GM10847 (cell line): Measurements from ENCODE around the gene OR51B4.

ENCODE experiments used
- POLR2A ChIP-seq: IDR thresholded peaks from 2 replicates; pipeline ENCODE4 v1.6.1; 2011; ENCODE audit not compliant: insufficient read length; ENCODE audit errors: extremely low read depth

Gene OR51B4

DNA sequence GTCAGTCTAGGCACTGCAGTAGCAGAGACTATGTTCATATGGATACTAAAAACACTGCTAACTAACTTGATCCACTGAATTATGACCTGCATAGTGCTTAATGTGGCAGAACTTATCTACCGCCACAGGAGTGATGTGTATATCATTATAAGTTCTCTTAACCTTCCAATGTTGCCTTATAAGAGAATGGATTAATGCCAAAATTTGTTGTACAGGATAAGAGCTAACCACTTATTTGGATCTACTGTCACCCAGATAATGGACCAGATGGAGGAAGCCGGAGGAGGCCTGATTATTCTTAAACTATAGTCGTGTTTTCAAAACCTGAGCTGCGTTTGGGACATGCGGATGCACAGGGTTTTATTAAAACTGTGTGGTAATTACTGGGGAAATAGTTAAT is 1.9 kb upstream of the OR51B4 start:
- TF ChIP-seq POLR2A, result no peak

DNA sequence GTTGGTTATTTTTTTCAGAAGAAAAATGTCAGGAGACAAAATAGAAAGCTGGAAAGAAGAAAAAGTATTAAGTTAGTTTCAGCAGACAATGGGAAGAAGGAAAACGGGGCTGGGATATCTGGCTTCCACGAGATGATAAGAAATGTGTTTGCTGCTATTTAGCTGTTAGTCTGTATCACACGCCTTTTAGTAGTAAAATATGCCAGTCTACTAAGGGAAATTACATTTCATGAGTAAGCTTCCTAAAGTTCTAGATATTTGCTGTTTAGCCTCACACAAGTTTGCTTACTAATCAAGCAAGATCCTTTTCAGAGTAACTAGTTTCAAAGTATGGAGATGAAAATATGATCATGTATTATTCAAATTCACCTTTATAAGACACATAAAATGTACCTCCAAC is 1.5 kb downstream of the OR51B4 start:
- TF ChIP-seq POLR2A, result no peak

DNA sequence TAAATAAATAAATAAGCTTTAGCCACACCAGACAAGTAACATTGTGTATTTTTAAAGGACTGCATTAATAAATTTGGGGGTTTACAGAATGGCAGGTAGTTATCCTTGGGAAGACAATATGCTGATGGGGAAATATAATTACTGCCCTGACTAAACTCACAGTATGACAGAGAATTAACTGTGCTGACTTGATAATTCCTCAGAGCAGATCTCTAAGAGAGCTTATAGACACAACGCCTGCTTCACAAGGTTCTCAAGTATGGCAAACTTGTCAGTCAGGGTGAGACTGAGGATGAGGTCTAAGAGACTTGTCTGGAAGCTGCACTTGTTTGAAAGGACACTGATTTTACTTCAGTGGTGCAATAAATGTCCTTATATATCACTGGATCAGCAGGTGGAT is 3.3 kb downstream of the OR51B4 start:
- TF ChIP-seq POLR2A, result no peak

DNA sequence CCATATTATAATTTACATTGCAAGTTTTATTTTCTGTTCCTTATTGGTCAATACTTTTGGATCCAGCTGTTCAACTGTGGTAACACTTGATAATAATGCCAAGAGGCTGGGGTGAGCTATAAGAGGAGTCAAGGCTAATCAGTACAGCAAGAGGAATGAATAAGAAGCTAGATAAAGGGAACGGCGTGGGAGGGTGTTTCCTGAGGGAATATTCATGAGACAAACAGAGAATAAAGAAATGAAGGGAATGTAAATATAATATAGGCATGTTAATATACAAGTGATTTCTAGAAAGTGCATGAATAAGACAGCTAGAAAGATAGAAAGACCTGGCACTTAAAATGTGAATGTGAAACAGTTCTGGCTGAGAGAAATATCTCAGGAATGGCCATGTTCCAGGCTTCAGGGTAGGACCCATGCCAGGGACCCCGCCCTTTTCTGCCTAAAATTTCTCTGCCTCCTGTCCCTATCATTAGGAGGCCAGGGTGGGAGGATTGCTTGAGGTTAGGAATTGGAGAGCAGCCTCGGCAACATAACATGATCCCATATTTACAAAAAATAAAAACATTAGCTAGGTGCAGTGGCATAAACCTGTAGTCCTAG is 3.9 kb downstream of the OR51B4 start:
- no peak for TF ChIP-seq POLR2A

DNA sequence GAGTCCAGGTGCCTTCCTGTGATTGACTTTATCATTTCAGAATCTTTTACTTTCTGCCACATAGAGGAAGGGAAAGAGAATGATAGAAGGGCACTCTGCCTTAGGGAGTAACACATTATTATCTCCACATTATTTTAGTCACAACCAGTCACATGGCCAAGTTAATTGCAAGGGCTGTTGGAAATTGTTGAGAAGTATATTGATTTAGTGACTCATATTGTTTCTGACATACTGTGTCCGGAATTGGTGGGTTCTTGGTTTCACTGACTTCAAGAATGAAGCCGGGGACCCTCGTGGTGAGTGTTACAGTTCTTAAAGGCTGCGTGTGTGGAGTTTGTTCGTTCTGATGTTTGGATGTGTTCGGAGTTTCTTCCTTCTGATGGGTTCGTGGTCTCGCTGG is 8.7 kb downstream of the OR51B4 start:
- no peak for TF ChIP-seq POLR2A

DNA sequence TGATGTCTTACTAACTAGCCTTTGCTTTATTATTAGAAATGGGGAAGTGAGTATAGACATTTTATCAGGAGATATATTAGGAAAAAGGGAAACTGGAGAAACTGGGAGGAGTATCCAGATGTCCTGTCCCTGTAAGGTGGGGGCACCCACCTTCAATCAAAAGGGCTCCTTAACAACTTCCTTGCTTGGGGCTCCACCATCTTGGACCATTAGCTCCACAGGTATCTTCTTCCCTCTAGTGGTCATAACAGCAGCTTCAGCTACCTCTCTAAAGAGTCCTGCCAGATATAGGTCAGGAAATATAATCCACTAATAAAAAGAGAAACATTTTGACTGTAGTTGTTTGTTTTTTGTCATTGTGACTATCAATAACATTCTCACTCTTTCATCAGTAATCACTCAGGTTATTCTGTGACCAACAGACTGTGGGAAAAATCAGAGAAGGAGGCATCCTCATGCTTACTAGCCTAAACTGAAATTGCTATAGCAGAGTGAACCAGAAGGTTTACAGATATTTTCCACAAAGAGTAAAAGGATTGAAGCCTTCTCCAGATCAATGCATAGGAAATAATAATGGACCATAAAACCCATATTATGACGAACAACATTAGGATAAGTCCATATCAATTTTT is 10.4 kb downstream of the OR51B4 start:
- TF ChIP-seq POLR2A, result no peak

DNA sequence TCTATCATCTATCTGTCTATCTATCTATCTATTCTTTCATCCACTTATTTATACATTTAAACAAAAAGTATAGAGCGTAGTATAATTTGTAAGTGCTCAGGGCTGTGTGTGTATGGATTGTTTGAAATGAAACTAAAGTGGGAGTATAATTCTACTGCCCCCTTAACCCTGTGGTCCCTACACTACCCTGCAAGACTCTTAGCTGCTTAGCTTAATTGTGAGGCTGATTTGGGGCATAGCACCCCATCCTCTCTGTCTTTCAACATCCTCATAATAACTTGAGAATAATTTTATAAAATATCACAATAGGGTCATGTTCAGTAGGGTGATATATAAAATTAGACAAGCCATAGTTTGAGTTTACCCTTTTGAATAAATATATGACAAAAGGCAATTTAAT is 11.6 kb downstream of the OR51B4 start:
- no peak for TF ChIP-seq POLR2A

DNA sequence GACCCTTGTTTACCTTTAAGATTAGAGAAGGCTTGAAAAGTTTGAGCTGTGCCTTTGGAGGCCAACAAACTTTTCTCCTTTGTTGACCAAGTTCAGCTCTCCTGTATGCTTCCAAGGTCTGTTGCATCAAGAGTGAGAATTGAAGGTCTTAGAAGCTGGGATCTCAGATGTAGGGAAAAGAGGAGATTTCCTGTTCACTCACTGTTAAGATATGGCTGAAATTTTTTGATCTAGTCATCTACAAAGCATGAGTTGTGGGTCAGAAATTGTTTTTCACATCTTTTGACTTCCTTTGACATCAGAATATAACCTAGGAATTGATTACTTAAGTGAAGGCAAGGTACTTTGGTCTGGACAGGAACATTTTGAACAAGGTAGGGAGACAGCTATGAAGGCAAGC is 12.1 kb downstream of the OR51B4 start:
- no peak for TF ChIP-seq POLR2A

DNA sequence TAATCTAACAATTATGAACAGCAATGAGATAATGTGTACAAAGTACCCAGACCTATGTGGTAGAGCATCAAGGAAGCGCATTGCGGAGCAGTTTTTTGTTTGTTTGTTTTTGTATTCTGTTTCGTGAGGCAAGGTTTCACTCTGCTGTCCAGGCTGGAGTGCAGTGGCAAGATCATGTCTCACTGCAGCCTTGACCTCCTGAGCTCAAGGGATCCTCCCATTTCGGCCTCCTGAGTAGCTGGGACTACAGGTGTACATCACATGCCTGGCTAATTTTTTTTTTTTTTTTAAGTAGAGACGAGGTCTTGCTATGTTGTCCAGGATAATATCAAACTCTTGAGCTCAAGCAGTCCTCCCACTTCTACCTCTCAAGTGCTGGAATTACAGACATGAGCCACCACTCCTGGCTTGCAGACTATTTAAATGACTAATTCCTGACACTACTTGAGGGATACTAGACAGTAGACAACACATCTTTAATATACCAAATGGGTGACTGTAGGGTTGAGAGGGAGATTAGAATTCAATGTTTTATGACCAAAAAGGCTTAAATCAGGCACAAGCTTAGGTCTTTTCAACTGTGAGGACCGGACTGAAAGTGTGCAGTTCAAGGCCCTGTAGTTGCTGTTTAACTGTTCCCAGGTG is 12.7 kb downstream of the OR51B4 start:
- TF ChIP-seq POLR2A, result no peak

DNA sequence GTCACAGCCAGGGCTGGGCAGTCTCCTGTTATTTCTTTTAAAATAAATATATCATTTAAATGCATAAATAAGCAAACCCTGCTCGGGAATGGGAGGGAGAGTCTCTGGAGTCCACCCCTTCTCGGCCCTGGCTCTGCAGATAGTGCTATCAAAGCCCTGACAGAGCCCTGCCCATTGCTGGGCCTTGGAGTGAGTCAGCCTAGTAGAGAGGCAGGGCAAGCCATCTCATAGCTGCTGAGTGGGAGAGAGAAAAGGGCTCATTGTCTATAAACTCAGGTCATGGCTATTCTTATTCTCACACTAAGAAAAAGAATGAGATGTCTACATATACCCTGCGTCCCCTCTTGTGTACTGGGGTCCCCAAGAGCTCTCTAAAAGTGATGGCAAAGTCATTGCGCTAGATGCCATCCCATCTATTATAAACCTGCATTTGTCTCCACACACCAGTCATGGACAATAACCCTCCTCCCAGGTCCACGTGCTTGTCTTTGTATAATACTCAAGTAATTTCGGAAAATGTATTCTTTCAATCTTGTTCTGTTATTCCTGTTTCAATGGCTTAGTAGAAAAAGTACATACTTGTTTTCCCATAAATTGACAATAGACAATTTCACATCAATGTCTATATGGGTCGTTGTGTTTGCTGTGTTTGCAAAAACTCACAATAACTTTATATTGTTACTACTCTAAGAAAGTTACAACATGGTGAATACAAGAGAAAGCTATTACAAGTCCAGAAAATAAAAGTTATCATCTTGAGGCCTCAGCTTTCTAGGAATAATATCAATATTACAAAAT is 13.4 kb downstream of the OR51B4 start:
- TF ChIP-seq POLR2A, result no peak

DNA sequence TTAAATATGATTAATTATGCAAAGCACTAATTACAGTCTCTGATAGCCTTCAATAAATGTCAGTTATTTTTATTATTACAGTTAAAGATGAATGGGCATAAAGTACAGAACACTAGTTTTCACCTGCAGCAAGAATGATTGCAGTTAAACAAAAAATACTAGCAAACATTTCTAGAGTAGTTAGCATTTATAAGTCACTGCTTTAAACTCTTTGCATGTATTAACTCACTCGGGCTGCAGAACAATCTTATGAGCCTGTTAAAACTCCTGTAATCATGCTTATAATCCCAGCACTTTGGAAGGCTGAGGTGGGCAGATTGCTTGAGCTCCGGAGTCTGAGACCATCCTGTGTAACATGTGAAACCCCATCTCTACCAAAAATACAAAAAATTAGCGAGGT is 14.8 kb downstream of the OR51B4 start:
- TF ChIP-seq POLR2A, result no peak

DNA sequence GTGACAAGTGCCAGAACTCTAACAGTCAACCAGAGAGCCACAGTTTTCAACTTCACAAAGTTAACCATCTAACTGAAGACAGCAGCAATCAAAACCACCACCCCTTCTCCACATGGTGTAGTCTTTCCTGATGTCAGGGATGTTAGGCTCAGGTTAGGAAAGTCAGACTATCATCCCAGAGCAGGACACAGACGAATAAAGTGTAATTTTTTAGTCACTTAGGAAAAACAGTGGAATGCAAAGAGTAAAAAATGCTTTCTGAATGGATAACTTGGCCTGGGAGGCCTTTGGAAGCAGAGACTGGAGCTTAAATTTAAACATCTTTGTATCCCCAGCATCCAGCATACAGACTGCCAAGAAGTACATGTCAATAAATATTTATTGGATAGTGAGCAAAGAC is 15.4 kb downstream of the OR51B4 start:
- no peak for TF ChIP-seq POLR2A

DNA sequence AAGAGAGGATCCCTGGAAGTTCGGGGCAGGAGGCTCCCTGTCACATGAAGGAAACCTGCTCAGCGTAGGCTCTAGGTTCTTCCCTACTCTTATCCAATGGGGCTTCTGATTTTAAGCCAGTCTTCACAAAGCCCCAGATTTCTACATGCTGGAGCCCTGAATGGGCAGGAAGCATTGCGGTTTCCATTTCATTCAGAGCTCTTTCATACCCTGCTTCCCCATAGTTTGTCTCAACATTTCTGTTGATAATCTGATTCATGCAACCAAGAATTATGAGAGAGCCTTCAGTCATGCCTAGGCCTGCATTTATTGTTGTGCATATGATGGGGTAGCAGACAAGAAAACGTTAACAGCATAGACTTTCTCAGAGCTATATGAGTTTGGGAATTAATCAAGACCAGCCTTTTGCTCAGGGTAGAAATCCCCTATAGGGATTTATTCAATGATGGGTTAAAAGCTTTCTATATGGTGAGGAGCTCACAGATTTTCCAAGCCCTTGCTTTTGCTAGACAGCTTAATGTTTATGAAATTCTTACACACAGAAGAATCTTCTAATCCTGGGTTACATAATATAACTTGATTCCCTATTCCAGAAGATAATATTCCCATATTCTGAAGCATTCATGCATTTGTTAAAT is 15.9 kb downstream of the OR51B4 start:
- TF ChIP-seq POLR2A, result no peak

DNA sequence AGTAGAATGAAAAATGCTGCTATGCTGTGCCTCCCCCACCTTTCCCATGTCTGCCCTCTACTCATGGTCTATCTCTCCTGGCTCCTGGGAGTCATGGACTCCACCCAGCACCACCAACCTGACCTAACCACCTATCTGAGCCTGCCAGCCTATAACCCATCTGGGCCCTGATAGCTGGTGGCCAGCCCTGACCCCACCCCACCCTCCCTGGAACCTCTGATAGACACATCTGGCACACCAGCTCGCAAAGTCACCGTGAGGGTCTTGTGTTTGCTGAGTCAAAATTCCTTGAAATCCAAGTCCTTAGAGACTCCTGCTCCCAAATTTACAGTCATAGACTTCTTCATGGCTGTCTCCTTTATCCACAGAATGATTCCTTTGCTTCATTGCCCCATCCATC is 17.1 kb downstream of the OR51B4 start:
- TF ChIP-seq POLR2A, result no peak

DNA sequence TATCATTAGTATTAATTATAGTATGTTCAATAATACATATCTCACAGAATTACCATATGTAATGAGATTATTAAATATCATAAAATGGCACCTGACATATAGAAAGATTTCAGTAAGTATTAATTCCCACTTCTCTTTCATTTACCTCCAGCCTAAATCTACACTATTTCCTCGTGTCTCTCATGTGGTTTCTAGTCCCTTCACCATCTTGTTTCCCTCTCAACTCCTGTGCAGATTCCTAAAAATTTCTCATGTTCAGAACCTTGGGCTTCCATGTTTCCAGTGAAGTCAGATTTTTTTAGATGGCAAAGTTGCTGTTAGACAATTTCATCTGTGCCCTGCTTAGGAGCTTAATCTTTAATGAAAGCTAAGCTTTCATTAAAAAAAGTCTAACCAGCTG is 17.9 kb downstream of the OR51B4 start:
- no peak for TF ChIP-seq POLR2A

DNA sequence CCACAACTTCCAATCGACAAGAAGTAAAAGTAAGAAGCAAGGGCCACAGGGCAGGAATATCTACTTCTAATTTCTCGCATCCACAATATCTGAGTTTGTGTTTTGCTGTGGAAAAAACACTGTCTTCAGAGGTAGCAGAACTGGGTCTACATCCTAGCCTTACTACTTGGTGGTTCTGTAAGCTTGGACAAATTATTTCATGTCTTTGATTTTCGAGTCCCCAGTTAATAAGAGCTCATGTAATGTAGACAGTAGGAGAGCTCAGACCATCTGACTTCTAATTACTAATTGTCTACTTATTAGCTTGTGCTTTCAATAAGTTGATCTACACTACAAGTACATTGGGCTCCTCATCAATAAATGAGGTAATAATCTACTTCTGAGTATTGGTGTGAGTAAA is 18.7 kb downstream of the OR51B4 start:
- TF ChIP-seq POLR2A, result no peak

DNA sequence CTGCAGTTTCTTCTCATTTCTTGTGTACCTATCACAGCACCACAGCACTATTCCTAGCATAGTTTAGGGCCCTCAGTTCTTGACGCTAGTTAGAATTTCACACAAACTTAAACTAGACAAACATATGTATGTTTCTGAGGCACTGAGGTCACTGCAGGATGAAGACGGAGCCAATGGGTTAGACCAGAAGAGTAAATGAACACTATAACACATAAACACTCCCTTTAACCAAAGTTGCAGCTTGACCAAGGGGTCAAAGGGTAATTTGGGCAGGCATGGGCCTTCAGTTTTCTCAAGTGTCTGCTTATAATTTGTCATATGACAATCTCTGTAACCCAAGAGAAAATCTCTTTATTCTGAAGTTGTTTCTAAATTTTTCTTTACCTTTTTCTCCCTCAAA is 19.1 kb downstream of the OR51B4 start:
- TF ChIP-seq POLR2A, result no peak
